NB4 (cell line): ENCODE data around the gene SMPDL3B.
"Not testable (repeated sequence)": the region's sequence is repeated elsewhere in the genome, so short reads cannot be mapped to it uniquely, and the experiment has no call there.

Source experiments
- MYC ChIP-seq: IDR thresholded peaks from 2 replicates; pipeline ENCODE4 v1.6.1; 2011; ENCODE audit warnings: low read depth, low read length
- POLR2A ChIP-seq: IDR thresholded peaks from 2 replicates; pipeline ENCODE4 v1.6.1; 2011; ENCODE audit warnings: mild to moderate bottlenecking; ENCODE audit not compliant: insufficient read length; ENCODE audit errors: extremely low read depth
- TF ChIP-seq, protein P1 (sequence below): IDR thresholded peaks from one replicate; pipeline ENCODE4 v1.5.1; 2012; ENCODE audit warnings: low read depth, low read length
- TF ChIP-seq, protein P2 (sequence below): IDR thresholded peaks from 2 replicates; pipeline ENCODE4 v1.6.1; 2011; ENCODE audit warnings: low read depth, low read length

DNA sequence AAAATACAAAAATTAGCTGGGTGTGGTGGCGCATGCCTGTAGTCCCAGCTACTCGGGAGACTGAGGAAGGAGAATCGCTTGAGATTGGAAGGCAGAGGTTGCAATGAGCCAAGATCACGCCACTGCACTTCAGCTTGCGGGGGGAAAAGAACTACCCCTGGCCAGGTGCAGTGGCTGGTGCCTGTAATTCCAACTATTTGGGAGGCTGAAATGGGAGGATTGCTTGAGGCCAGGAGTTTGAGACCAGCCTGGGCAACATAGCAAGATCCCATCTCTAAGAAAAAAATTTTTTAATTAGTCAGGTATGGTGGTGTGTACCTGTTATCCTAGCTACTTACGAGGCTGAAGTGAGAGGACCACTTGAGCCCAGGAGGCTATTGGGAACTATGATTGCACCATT is 59.7 kb downstream of the SMPDL3B start:
- TF ChIP-seq, protein P1, sequence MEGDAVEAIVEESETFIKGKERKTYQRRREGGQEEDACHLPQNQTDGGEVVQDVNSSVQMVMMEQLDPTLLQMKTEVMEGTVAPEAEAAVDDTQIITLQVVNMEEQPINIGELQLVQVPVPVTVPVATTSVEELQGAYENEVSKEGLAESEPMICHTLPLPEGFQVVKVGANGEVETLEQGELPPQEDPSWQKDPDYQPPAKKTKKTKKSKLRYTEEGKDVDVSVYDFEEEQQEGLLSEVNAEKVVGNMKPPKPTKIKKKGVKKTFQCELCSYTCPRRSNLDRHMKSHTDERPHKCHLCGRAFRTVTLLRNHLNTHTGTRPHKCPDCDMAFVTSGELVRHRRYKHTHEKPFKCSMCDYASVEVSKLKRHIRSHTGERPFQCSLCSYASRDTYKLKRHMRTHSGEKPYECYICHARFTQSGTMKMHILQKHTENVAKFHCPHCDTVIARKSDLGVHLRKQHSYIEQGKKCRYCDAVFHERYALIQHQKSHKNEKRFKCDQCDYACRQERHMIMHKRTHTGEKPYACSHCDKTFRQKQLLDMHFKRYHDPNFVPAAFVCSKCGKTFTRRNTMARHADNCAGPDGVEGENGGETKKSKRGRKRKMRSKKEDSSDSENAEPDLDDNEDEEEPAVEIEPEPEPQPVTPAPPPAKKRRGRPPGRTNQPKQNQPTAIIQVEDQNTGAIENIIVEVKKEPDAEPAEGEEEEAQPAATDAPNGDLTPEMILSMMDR, result not testable (repeated sequence)
- TF ChIP-seq, protein P2, sequence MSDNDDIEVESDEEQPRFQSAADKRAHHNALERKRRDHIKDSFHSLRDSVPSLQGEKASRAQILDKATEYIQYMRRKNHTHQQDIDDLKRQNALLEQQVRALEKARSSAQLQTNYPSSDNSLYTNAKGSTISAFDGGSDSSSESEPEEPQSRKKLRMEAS, result not testable (repeated sequence)
- TF ChIP-seq POLR2A, MYC: not testable (repeated sequence)
